ENCODE data around the gene IL1RAPL1. TPM values are rescaled to one million over a fixed set of nuclear protein-coding genes. Genes with fewer than 3 reads are reported as not detected.

The IL1RAPL1 gene
- total RNA-seq (not detected), polyA plus RNA-seq (not detected)

DNA sequence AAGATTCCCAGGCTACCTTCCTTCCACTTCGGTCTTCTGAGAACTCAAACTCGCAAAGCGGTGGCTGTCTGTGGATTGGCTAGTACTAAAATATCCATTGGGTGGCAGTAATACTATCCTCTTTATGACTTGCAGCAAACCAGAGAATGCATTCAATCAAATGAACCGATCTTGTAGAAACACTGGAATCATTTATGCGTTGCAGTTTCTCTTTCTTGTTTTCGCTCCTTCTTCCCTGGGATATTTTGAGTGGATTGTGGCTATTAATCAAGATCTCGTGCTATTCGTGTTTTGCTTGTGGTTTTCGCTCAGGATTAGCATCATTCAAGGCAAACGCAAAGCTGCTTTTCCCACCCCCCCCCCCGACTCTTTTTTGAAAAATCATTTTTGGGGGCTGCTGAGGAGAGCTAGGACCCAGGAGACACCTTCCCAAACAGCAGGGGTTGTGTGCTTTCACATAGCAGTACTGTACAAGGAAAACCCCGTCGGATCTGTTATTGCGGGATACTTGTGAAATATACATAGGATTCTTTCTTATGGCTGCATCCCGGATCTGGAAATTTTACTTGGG, at the start of gene IL1RAPL1:
IL1RAPL1 (plus strand) TSS at position 466 of the 571 bp plus-strand sequence.
- Mint-ChIP-seq H3K36me3 (no peaks in the 10 kb centered on the region), H3K27ac (no peak within 1 kb of the TSS), H3K27me3 (no peaks in the 10 kb centered on the region), H3K4me3 (no peak within 1 kb of the TSS), H3K4me1 (no peaks in the 10 kb centered on the region), H3K9me3 (peaks cover 0 to 4% (median 0%) of the 10 kb centered on the region in 8 donors)
- DNase-seq = no peak
- ChIA-PET CTCF (ENCODE audit: partially characterized antibody) (no interaction called here), POLR2A (ENCODE audit: partially characterized antibody) (no interaction called here)
- Histone ChIP-seq H3K36me3 (ENCODE audit: insufficient read depth, low read length) (no peaks in the 10 kb centered on the region), H3K27ac (ENCODE audit: low read depth, low read length) (no peak within 1 kb of the TSS), H3K4me1 (ENCODE audit: insufficient read depth, low read length) (no peaks in the 10 kb centered on the region), H3K9me3 (ENCODE audit: control insufficient read depth in 1 of 2, low read length in 2 of 2) (no peaks in the 10 kb centered on the region), H3K27me3 (ENCODE audit: insufficient read depth, low read length) (no peaks in the 10 kb centered on the region), H3K4me3 (ENCODE audit: low read length in 2 of 2) (no peak within 1 kb of the TSS)
- intact Hi-C loops (cut with micrococcal nuclease) = no loop called here

DNA sequence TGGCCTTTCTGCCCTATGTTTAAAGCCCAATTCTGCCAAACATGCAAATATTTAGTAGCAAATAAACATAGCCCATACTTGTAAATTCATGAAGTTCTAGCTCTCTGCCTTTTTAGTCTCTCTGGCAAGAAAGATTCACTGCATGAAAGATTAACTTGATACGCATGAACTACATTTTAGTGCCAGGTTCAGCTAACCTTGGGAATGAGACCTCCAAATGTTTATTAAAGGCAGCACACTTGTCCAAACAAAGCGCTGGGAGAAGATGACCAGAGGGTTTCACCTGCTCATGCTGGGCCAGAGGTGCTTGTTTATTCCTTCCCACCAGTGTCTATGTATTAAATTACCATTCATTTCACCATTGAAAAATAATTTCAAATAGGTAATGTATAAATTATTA, 44.5 kb upstream of the IL1RAPL1 start:
- H3K27me3 ChIP-seq (ENCODE audit: insufficient read depth, low read length) = no peaks in the 10 kb centered on the region
- H3K9me3 ChIP-seq (ENCODE audit: control insufficient read depth in 1 of 2, low read length in 2 of 2) = no peaks in the 10 kb centered on the region
- no peaks in the 10 kb centered on the region for H3K4me1 ChIP-seq (ENCODE audit: insufficient read depth, low read length)
- ChIA-PET POLR2A (ENCODE audit: partially characterized antibody) (no interaction called here), CTCF (ENCODE audit: partially characterized antibody) (no interaction called here)
- no peaks in the 10 kb centered on the region for H3K36me3 ChIP-seq (ENCODE audit: insufficient read depth, low read length)
- DNase-seq = no peak
- Mint-ChIP-seq H3K9me3 (peaks cover 0 to 12% (median 3%) of the 10 kb centered on the region in 8 donors), H3K4me1 (no peaks in the 10 kb centered on the region), H3K4me3 (no peak overlapping the region), H3K27me3 (no peaks in the 10 kb centered on the region), H3K36me3 (no peaks in the 10 kb centered on the region), H3K27ac (no peak overlapping the region)
- intact Hi-C loops (cut with micrococcal nuclease) = no loop called here
- no peak overlapping the region for H3K27ac ChIP-seq (ENCODE audit: low read depth, low read length)
- no peak overlapping the region for H3K4me3 ChIP-seq (ENCODE audit: low read length in 2 of 2)

DNA sequence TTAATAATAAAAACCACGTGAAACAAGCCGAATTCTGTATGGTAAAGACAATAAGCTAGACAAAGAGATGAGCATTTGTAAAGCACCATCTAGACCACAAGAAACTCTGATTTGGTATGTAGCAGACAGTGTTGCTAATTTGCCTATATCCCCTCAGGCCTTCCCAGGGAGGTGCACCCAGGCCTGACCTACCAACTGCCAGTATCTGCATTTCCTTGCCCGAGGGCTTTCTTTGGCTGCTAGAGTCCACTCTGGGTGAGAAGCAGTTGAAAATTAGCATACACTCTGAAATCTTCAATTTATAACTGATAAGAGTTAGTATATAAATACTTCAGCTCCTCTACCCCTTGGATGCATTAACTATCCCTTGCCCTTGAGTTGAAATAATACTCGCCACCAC, 37.4 kb upstream of the IL1RAPL1 start:
- no peak overlapping the region for H3K27ac ChIP-seq (ENCODE audit: low read depth, low read length)
- intact Hi-C loops (cut with micrococcal nuclease) = no loop called here
- Mint-ChIP-seq H3K4me3 (no peak overlapping the region), H3K4me1 (no peaks in the 10 kb centered on the region), H3K27ac (no peak overlapping the region), H3K27me3 (no peaks in the 10 kb centered on the region), H3K36me3 (no peaks in the 10 kb centered on the region), H3K9me3 (peaks cover 0 to 14% (median 3%) of the 10 kb centered on the region in 8 donors)
- H3K4me1 ChIP-seq (ENCODE audit: insufficient read depth, low read length) = no peaks in the 10 kb centered on the region
- H3K36me3 ChIP-seq (ENCODE audit: insufficient read depth, low read length) = no peaks in the 10 kb centered on the region
- no peaks in the 10 kb centered on the region for H3K9me3 ChIP-seq (ENCODE audit: control insufficient read depth in 1 of 2, low read length in 2 of 2)
- ChIA-PET POLR2A (ENCODE audit: partially characterized antibody) (no interaction called here), CTCF (ENCODE audit: partially characterized antibody) (no interaction called here)
- H3K27me3 ChIP-seq (ENCODE audit: insufficient read depth, low read length) = no peaks in the 10 kb centered on the region
- H3K4me3 ChIP-seq (ENCODE audit: low read length in 2 of 2) = no peak overlapping the region
- no peak for DNase-seq

DNA sequence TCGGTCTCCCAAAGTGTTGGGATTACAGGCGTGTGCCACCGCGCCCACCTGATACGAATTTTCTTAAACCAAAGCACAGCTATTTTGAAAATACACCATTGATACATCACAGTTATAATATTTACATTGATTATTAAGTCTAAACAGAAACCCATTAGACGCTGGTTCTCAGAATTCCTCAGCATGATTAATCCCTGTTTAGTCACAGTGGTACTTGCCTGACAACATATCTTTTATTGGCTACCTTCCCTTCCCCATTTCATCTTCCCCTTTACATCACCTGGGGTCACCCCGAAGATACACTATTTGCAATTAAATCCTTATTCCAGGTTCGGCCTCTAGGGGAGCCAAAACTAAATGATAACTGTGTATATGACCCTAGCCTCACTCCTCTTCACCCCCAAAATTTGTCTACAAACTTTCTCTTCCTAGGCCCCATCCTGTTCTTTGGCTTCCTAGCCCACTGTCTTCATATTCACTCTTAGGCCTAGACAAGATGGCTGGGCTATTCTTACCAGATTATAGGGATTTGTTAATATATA, 36.8 kb upstream of the IL1RAPL1 start:
- H3K27ac ChIP-seq (ENCODE audit: low read depth, low read length) = no peak overlapping the region
- no peak overlapping the region for H3K4me3 Mint-ChIP-seq
- H3K4me1 ChIP-seq (ENCODE audit: insufficient read depth, low read length) = no peaks in the 10 kb centered on the region
- no peak overlapping the region for H3K4me3 ChIP-seq (ENCODE audit: low read length in 2 of 2)
- no peaks in the 10 kb centered on the region for H3K27me3 ChIP-seq (ENCODE audit: insufficient read depth, low read length)
- H3K4me1 Mint-ChIP-seq = no peaks in the 10 kb centered on the region
- no peaks in the 10 kb centered on the region for H3K36me3 Mint-ChIP-seq
- no peaks in the 10 kb centered on the region for H3K36me3 ChIP-seq (ENCODE audit: insufficient read depth, low read length)
- H3K27me3 Mint-ChIP-seq = no peaks in the 10 kb centered on the region
- H3K9me3 ChIP-seq (ENCODE audit: control insufficient read depth in 1 of 2, low read length in 2 of 2) = no peaks in the 10 kb centered on the region
- no peak for DNase-seq
- H3K27ac Mint-ChIP-seq = no peak overlapping the region
- ChIA-PET CTCF (ENCODE audit: partially characterized antibody) (no interaction called here), POLR2A (ENCODE audit: partially characterized antibody) (no interaction called here)
- intact Hi-C loops (cut with micrococcal nuclease) = no loop called here
- peaks cover 0 to 14% (median 3%) of the 10 kb centered on the region in 8 donors for H3K9me3 Mint-ChIP-seq

DNA sequence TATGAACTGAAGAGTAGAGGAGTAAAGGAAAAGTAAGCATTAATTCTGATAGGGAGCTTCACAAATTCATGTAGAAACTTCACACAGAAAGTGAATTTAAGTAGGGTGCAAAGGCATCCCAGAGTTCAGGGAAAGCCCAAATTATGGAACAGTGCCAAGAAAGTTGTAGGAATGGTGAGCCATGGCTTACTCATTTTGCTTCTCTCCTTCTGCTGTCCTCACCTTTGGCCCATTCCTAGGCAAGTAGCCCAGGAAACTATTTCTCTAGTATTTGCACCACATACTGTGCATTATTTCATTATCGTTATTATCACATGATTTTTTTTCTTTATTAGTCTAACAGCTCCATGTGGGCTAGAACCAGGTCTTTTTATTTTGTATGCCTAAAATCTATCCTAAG, 34.9 kb upstream of the IL1RAPL1 start:
- intact Hi-C loops (cut with micrococcal nuclease) = no loop called here
- peaks cover 0 to 17% (median 6%) of the 10 kb centered on the region in 8 donors for H3K9me3 Mint-ChIP-seq
- Histone ChIP-seq H3K9me3 (ENCODE audit: control insufficient read depth in 1 of 2, low read length in 2 of 2) (no peaks in the 10 kb centered on the region), H3K27ac (ENCODE audit: low read depth, low read length) (no peak overlapping the region), H3K36me3 (ENCODE audit: insufficient read depth, low read length) (no peaks in the 10 kb centered on the region), H3K4me3 (ENCODE audit: low read length in 2 of 2) (no peak overlapping the region), H3K4me1 (ENCODE audit: insufficient read depth, low read length) (no peaks in the 10 kb centered on the region), H3K27me3 (ENCODE audit: insufficient read depth, low read length) (no peaks in the 10 kb centered on the region)
- no peak overlapping the region for H3K27ac Mint-ChIP-seq
- H3K36me3 Mint-ChIP-seq = no peaks in the 10 kb centered on the region
- no peaks in the 10 kb centered on the region for H3K4me1 Mint-ChIP-seq
- POLR2A ChIA-PET (ENCODE audit: partially characterized antibody) = no interaction called here
- DNase-seq = no peak
- H3K27me3 Mint-ChIP-seq = no peaks in the 10 kb centered on the region
- no peak overlapping the region for H3K4me3 Mint-ChIP-seq
- CTCF ChIA-PET (ENCODE audit: partially characterized antibody) = no interaction called here

DNA sequence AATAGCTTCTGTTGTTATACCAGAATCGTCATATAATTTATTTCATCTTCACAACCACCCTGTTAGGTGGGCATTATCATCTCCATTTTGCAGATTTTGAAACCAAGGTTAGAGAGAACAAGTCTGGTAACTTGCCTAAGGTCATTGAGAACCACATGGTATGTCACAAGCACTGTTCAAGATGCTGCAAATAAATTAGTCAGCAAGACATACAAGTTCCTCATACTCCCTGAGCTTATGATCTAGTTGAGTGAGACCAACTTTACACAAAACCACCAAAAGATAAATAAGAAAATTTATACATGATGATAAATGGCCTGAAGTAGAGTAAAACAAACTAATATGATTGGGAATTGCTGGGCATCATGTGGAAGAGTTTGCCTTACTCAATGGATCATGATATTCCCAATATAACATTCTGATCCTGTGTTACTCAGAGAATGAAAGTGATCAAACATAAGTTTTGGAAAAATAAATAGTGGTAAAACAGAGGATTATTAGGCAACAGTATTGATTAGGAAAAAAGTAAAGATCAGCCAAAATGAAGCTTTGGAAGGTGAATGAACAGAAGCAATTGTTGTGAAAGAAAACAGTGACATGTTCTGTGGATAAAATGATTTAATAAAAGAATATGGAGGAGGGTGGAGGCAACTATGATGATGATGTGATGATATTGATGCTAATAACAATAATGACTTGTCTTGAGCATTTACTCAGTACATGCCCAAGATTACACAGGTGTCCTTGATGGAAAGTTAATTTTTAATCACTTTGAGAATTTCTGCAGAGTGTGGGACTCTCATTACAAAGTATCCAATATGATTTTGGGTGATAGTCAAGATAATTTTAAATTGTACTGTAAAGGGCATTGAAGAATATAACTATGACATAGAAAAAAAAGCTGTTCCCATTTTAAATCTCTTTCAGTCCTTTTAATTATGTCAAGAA, 34.1 kb upstream of the IL1RAPL1 start:
- Histone ChIP-seq H3K9me3 (ENCODE audit: control insufficient read depth in 1 of 2, low read length in 2 of 2) (no peaks in the 10 kb centered on the region), H3K27ac (ENCODE audit: low read depth, low read length) (no peak overlapping the region), H3K4me3 (ENCODE audit: low read length in 2 of 2) (no peak overlapping the region), H3K27me3 (ENCODE audit: insufficient read depth, low read length) (no peaks in the 10 kb centered on the region), H3K36me3 (ENCODE audit: insufficient read depth, low read length) (no peaks in the 10 kb centered on the region), H3K4me1 (ENCODE audit: insufficient read depth, low read length) (no peaks in the 10 kb centered on the region)
- H3K36me3 Mint-ChIP-seq = no peaks in the 10 kb centered on the region
- peaks cover 0 to 23% (median 8%) of the 10 kb centered on the region in 8 donors for H3K9me3 Mint-ChIP-seq
- ChIA-PET POLR2A (ENCODE audit: partially characterized antibody) (no interaction called here), CTCF (ENCODE audit: partially characterized antibody) (no interaction called here)
- H3K27ac Mint-ChIP-seq = no peak overlapping the region
- no peak for DNase-seq
- H3K27me3 Mint-ChIP-seq = no peaks in the 10 kb centered on the region
- H3K4me1 Mint-ChIP-seq = no peaks in the 10 kb centered on the region
- intact Hi-C loops (cut with micrococcal nuclease) = no loop called here
- no peak overlapping the region for H3K4me3 Mint-ChIP-seq

DNA sequence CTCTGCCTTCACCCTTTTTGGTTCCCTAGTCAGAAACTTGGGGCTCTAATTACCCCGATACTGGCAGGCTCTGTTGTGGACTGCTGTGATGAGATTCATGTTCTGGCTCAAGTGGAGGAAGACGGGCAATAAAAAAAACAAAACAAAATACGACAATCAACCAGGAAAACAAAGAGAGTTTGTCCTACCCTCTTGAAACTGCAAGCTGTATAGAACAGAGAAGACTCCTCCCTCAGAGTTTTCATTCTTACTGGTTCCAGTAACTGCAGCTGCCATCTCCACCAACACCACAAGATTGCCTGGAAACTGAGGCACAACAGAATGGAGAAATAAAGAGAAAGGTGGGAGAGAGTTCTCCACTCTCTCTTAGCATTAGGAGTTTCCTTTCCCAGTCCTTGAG, 11.1 kb upstream of the IL1RAPL1 start:
- Mint-ChIP-seq H3K4me1 (no peaks in the 10 kb centered on the region), H3K4me3 (no peak overlapping the region), H3K27ac (no peak overlapping the region), H3K9me3 (peaks cover 0 to 6% (median under 1%) of the 10 kb centered on the region in 8 donors), H3K27me3 (no peaks in the 10 kb centered on the region), H3K36me3 (no peaks in the 10 kb centered on the region)
- CTCF ChIA-PET (ENCODE audit: partially characterized antibody) = no interaction called here
- H3K9me3 ChIP-seq (ENCODE audit: control insufficient read depth in 1 of 2, low read length in 2 of 2) = no peaks in the 10 kb centered on the region
- POLR2A ChIA-PET (ENCODE audit: partially characterized antibody) = no interaction called here
- intact Hi-C loops (cut with micrococcal nuclease) = no loop called here
- no peaks in the 10 kb centered on the region for H3K36me3 ChIP-seq (ENCODE audit: insufficient read depth, low read length)
- no peaks in the 10 kb centered on the region for H3K27me3 ChIP-seq (ENCODE audit: insufficient read depth, low read length)
- H3K27ac ChIP-seq (ENCODE audit: low read depth, low read length) = no peak overlapping the region
- H3K4me1 ChIP-seq (ENCODE audit: insufficient read depth, low read length) = no peaks in the 10 kb centered on the region
- H3K4me3 ChIP-seq (ENCODE audit: low read length in 2 of 2) = no peak overlapping the region
- DNase-seq = no peak

All from CD4-positive, alpha-beta memory T cell (primary cell).